Measurements from ENCODE around the gene PRPSAP2. TPM values are rescaled to one million over a fixed set of nuclear protein-coding genes. Genes with fewer than 3 reads are reported as not detected.

The PRPSAP2 gene
- total and polyA plus RNA-seq, 2 of the 4 experiments (the other 2 are of a cell fraction), result 22.9 to 28.1 TPM

DNA sequence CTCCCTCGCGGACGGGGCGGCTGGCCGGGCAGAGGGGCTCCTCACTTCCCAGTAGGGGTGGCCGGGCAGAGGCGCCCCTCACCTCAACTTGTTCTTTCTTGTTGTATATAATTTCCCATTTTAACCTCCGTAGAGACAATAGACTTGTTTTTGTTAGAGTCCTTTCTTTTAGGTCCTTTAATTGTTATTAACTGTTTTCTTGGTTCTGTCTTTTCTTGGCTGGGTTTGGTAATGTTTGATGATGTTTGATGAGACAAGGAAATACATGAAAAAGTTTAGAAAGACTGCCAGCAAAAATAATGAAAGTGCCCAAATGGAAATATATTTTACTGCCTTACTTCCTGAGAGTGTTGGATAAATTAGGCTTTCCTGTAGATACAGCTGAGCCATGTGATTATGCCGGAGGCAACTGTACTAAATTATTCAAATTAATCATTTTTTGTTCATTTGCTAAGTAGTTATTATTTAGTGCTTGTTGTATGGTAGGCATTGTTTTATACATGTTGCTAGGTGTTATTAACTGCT is 30.9 kb downstream of the PRPSAP2 start:
- no peak overlapping the region for H2BK5ac ChIP-seq (ENCODE audit: low read depth, low read length, poor library complexity, severe bottlenecking)
- H3K9me3 ChIP-seq (ENCODE audit: control insufficient read depth, insufficient read depth, low read length), result no peaks in the 10 kb centered on the region
- no peak overlapping the region for H3K27ac ChIP-seq (ENCODE audit: insufficient read depth, low read length)
- no peak overlapping the region for H3K4ac ChIP-seq (ENCODE audit: low read depth, low read length)
- H3K79me1 ChIP-seq (ENCODE audit: low read depth in 1 of 2, low read length in 2 of 2), result no peaks in the 10 kb centered on the region; a peak in 2 of 4 replicates
- H4K8ac ChIP-seq (ENCODE audit: low read depth in 2 of 2, low read length in 2 of 2), result no peak overlapping the region
- no peak overlapping the region for H3K14ac ChIP-seq (replicated peaks; ENCODE audit: low read depth, low read length)
- H2BK20ac ChIP-seq (ENCODE audit: low read depth, low read length), result no peak overlapping the region
- TF ChIP-seq CHD1 (IDR thresholded peaks at IDR 0.05; ENCODE audit: low read depth, low read length) (no peak), ELK1 (IDR thresholded peaks at IDR 0.05; ENCODE audit: borderline replicate concordance, low read depth, low read length) (no peak), RFX5 (IDR thresholded peaks at IDR 0.05; ENCODE audit: low read depth, low read length) (no peak), FOS (IDR thresholded peaks at IDR 0.05; ENCODE audit: low read depth, low read length) (no peak), MAZ (IDR thresholded peaks at IDR 0.05; ENCODE audit: borderline replicate concordance, low read depth, low read length) (no peak), CEBPB (IDR thresholded peaks at IDR 0.05; ENCODE audit: low read depth, low read length) (no peak), RCOR1 (IDR thresholded peaks at IDR 0.05; ENCODE audit: insufficient replicate concordance, low read length) (no peak), SMC3 (IDR thresholded peaks at IDR 0.05; ENCODE audit: low read depth, low read length) (no peak), MAFK (IDR thresholded peaks at IDR 0.05; ENCODE audit: low read depth, low read length) (no peak), CTCF (conservative IDR thresholded peaks at IDR 0.05; ENCODE audit: low read depth, low read length) (no peak), BHLHE40 (IDR thresholded peaks at IDR 0.05; ENCODE audit: low read depth, low read length) (no peak), NFE2L2 (IDR thresholded peaks at IDR 0.05; ENCODE audit: low read depth, low read length) (no peak), RAD21 (IDR thresholded peaks at IDR 0.05; ENCODE audit: low read length) (no peak), MXI1 (IDR thresholded peaks at IDR 0.05; ENCODE audit: borderline replicate concordance, low read depth, low read length) (no peak), POLR2A (IDR thresholded peaks at IDR 0.05; ENCODE audit: low read depth, low read length) (no peak)
- TF ChIP-seq, protein P1, sequence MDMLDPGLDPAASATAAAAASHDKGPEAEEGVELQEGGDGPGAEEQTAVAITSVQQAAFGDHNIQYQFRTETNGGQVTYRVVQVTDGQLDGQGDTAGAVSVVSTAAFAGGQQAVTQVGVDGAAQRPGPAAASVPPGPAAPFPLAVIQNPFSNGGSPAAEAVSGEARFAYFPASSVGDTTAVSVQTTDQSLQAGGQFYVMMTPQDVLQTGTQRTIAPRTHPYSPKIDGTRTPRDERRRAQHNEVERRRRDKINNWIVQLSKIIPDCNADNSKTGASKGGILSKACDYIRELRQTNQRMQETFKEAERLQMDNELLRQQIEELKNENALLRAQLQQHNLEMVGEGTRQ (IDR thresholded peaks at IDR 0.05; ENCODE audit: low read depth, low read length), result no peak
- H4K5ac ChIP-seq (ENCODE audit: low read depth, low read length), result no peak overlapping the region
- H2AFZ ChIP-seq (replicated peaks; ENCODE audit: low read length, poor library complexity), result no peak overlapping the region
- dilution Hi-C loops (cut with HindIII; ENCODE audit: low sequenced_read_pairs, unreplicated experiment) (no loop called here), intact Hi-C loops (cut with micrococcal nuclease) (no loop called here), in situ Hi-C loops (cut with MboI; ENCODE audit: low sequenced_read_pairs) (no loop called here)
- no peaks in the 10 kb centered on the region for H3K9me1 ChIP-seq (ENCODE audit: insufficient read depth, low read length)
- H3K9ac ChIP-seq (ENCODE audit: low read depth, low read length), result no peak overlapping the region
- no peak overlapping the region for H3K18ac ChIP-seq (ENCODE audit: low read depth, low read length)
- H4K20me1 ChIP-seq (ENCODE audit: insufficient read depth, low read length), result peaks cover 3% of the 10 kb centered on the region; the same call in 1 of the 2 replicates
- H3K4me3 ChIP-seq (ENCODE audit: insufficient read depth, low read depth, low read length), result no peak overlapping the region
- H3K4me1 ChIP-seq (ENCODE audit: control insufficient read depth, insufficient read depth, low read length), result no peaks in the 10 kb centered on the region
- no peak overlapping the region for H2BK120ac ChIP-seq (ENCODE audit: low read depth, low read length)
- DNase-seq (no peak), ATAC-seq (ENCODE audit: low read depth) (no peak)
- H3K36me3 ChIP-seq (ENCODE audit: control insufficient read depth, insufficient read depth, low read length), result peaks cover 35% of the 10 kb centered on the region
- H2AK5ac ChIP-seq (ENCODE audit: low read depth, low read length), result no peak overlapping the region
- H3K23ac ChIP-seq (ENCODE audit: low read depth, low read length), result no peak overlapping the region
- no peak overlapping the region for H3K56ac ChIP-seq (ENCODE audit: extremely low read depth, insufficient read depth, low read length)
- POLR2A ChIA-PET (ENCODE audit: unreplicated experiment), result no interaction called here
- CTCF ChIA-PET, result no interaction called here
- WGBS, 2 experiments (ENCODE audit: extremely low coverage in 2 of 2, insufficient read length in 1 of 2), result no CpG with 5 or more reads among the region's 9 CpGs
- BruUV-seq (replicated peaks), result no TSS peak
- H3K27me3 ChIP-seq (ENCODE audit: control insufficient read depth, insufficient read depth, low read length), result no peaks in the 10 kb centered on the region
- no peak overlapping the region for H3K4me2 ChIP-seq (ENCODE audit: low read depth, low read length)
- H4K91ac ChIP-seq (ENCODE audit: insufficient read depth, low read depth, low read length), result no peak overlapping the region
- H2BK15ac ChIP-seq (ENCODE audit: low read depth, low read length), result no peak overlapping the region
- H2AK9ac ChIP-seq (replicated peaks; ENCODE audit: low read depth, low read length, poor library complexity), result no peak overlapping the region
